Suprapubic skin (tissue), 4 donors: ENCODE results near the gene GHRH.

ENCODE experiments used
- EP300 ChIP-seq: sonication (generic); formaldehyde crosslinking; IDR thresholded peaks from one replicate; pipeline ENCODE4 v1.6.1; 2017; ENCODE audit warnings: antibody characterized with exemption
- POLR2A ChIP-seq, 2 donors: fragments of 450-650 bp; IDR thresholded peaks; one replicate each; pipeline ENCODE4 v1.6.1; 2017; ENCODE audit warnings: antibody characterized with exemption in 2 of 2, mild to moderate bottlenecking in 2 of 2, moderate library complexity in 2 of 2
- POLR2AphosphoS5 ChIP-seq, 3 donors: sonication (generic); formaldehyde crosslinking; IDR thresholded peaks; one replicate each; pipeline ENCODE4 v1.6.1; 2017; ENCODE audit warnings: antibody characterized with exemption in 3 of 3
- TF ChIP-seq, protein P1 (sequence below), 2 donors: fragments of 200-600 bp in 1 of 2; fragments of 450-650 bp in 1 of 2; sonication (generic) in 1 of 2; IDR thresholded peaks; one replicate each; pipeline ENCODE4 v1.5.1; 2016 to 2019; ENCODE audit warnings: antibody characterized with exemption in 2 of 2, mild to moderate bottlenecking in 1 of 2, moderate library complexity in 1 of 2

GRCh38 chr20:37295001-37295400 is 33.4 kb upstream of the GHRH start:
- TF ChIP-seq, protein P1, sequence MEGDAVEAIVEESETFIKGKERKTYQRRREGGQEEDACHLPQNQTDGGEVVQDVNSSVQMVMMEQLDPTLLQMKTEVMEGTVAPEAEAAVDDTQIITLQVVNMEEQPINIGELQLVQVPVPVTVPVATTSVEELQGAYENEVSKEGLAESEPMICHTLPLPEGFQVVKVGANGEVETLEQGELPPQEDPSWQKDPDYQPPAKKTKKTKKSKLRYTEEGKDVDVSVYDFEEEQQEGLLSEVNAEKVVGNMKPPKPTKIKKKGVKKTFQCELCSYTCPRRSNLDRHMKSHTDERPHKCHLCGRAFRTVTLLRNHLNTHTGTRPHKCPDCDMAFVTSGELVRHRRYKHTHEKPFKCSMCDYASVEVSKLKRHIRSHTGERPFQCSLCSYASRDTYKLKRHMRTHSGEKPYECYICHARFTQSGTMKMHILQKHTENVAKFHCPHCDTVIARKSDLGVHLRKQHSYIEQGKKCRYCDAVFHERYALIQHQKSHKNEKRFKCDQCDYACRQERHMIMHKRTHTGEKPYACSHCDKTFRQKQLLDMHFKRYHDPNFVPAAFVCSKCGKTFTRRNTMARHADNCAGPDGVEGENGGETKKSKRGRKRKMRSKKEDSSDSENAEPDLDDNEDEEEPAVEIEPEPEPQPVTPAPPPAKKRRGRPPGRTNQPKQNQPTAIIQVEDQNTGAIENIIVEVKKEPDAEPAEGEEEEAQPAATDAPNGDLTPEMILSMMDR (IDR thresholded peaks at IDR 0.05) = no peak
- TF ChIP-seq POLR2A (IDR thresholded peaks at IDR 0.05) (no peak), POLR2AphosphoS5 (IDR thresholded peaks at IDR 0.05) (peak in 1 of 3 donors; percentile 28), EP300 (no peak)
